Ishikawa (cell line): Measurements from ENCODE around the gene OR4K5.

Source experiments
- EP300 ChIP-seq: IDR thresholded peaks from 2 replicates; pipeline ENCODE4 v1.6.1; 2012; ENCODE audit warnings: borderline replicate concordance
- MAX ChIP-seq: IDR thresholded peaks from 2 replicates; pipeline ENCODE4 v1.6.1; 2012
- NFIC ChIP-seq: IDR thresholded peaks from 2 replicates; pipeline ENCODE4 v1.6.1; 2012
- RAD21 ChIP-seq: IDR thresholded peaks from 2 replicates; pipeline ENCODE4 v1.6.1; 2012; ENCODE audit warnings: low read depth
- TAF1 ChIP-seq: IDR thresholded peaks from 2 replicates; pipeline ENCODE4 v1.6.1; 2012; ENCODE audit warnings: low read depth, mild to moderate bottlenecking
- TEAD4 ChIP-seq: IDR thresholded peaks from 2 replicates; pipeline ENCODE4 v1.6.1; 2012
- YY1 ChIP-seq: IDR thresholded peaks from 2 replicates; pipeline ENCODE4 v1.6.1; 2012; ENCODE audit warnings: low read depth
- ZBTB7A ChIP-seq: IDR thresholded peaks from 2 replicates; pipeline ENCODE4 v1.6.1; 2012; ENCODE audit warnings: low read depth
- TF ChIP-seq, protein P1 (sequence below): IDR thresholded peaks from 2 replicates; pipeline ENCODE4 v1.6.1; 2012; ENCODE audit warnings: low read depth, mild to moderate bottlenecking

DNA sequence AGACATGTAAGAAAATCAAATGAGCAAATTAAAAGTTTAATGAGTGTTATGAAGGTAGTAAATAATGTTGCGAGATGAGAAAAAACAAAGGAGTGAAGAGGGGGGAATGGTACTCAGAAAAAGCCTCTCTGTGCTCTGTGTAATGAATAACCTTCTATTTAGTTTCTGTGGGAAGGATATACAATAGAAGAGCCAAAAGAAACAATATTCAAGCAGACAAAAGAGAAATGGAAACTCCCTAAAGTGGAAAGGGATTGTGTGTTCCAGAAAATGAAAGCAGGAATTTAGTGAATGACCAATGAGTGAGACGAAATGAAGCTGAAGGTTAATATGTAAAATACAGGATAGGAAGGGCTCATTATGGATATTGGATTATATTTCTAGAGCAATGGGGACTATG, 28.8 kb downstream of the OR4K5 start:
- TF ChIP-seq YY1, result no peak
- no peak for TF ChIP-seq MAX
- TF ChIP-seq RAD21, result no peak
- no peak for TF ChIP-seq TEAD4
- TF ChIP-seq EP300, result no peak
- TF ChIP-seq, protein P1, sequence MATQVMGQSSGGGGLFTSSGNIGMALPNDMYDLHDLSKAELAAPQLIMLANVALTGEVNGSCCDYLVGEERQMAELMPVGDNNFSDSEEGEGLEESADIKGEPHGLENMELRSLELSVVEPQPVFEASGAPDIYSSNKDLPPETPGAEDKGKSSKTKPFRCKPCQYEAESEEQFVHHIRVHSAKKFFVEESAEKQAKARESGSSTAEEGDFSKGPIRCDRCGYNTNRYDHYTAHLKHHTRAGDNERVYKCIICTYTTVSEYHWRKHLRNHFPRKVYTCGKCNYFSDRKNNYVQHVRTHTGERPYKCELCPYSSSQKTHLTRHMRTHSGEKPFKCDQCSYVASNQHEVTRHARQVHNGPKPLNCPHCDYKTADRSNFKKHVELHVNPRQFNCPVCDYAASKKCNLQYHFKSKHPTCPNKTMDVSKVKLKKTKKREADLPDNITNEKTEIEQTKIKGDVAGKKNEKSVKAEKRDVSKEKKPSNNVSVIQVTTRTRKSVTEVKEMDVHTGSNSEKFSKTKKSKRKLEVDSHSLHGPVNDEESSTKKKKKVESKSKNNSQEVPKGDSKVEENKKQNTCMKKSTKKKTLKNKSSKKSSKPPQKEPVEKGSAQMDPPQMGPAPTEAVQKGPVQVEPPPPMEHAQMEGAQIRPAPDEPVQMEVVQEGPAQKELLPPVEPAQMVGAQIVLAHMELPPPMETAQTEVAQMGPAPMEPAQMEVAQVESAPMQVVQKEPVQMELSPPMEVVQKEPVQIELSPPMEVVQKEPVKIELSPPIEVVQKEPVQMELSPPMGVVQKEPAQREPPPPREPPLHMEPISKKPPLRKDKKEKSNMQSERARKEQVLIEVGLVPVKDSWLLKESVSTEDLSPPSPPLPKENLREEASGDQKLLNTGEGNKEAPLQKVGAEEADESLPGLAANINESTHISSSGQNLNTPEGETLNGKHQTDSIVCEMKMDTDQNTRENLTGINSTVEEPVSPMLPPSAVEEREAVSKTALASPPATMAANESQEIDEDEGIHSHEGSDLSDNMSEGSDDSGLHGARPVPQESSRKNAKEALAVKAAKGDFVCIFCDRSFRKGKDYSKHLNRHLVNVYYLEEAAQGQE, result no peak
- no peak for TF ChIP-seq ZBTB7A
- no peak for TF ChIP-seq TAF1
- TF ChIP-seq NFIC, result no peak
